AG04449 (cell line): ENCODE results near the gene STK32B.

Source experiments
- CTCF ChIA-PET: fragments of 350-600 bp; formaldehyde crosslinking; extraction: SDS; loops from one replicate; lab custom pipeline; 2021; ENCODE audit warnings: antibody characterized with exemption; lab: Yijun Ruan, JAX
- POLR2A ChIA-PET: fragments of 400-600, 350-600 bp; formaldehyde crosslinking; extraction: SDS; loops from one replicate; lab custom pipeline; 2020; ENCODE audit warnings: antibody characterized with exemption, inconsistent platforms; lab: Yijun Ruan, JAX
- DNase-seq: peaks from one replicate; pipeline ENCODE4 v3.0.0-alpha.2; 2010; ENCODE audit warnings: low read depth, low spot score
- H3K4me3 ChIP-seq: 2 replicates; pipeline ENCODE4 v1.5.1; 2011; ENCODE audit warnings: low read depth, mild to moderate bottlenecking, control low read depth, low read length
- CTCF ChIP-seq: IDR thresholded peaks from one replicate; pipeline ENCODE4 v1.5.1; 2011; ENCODE audit warnings: mild to moderate bottlenecking, moderate library complexity, low read length, control low read depth, inconsistent platforms; ENCODE audit not compliant: insufficient read depth; ENCODE audit errors: missing control alignments

STK32B gene

DNA sequence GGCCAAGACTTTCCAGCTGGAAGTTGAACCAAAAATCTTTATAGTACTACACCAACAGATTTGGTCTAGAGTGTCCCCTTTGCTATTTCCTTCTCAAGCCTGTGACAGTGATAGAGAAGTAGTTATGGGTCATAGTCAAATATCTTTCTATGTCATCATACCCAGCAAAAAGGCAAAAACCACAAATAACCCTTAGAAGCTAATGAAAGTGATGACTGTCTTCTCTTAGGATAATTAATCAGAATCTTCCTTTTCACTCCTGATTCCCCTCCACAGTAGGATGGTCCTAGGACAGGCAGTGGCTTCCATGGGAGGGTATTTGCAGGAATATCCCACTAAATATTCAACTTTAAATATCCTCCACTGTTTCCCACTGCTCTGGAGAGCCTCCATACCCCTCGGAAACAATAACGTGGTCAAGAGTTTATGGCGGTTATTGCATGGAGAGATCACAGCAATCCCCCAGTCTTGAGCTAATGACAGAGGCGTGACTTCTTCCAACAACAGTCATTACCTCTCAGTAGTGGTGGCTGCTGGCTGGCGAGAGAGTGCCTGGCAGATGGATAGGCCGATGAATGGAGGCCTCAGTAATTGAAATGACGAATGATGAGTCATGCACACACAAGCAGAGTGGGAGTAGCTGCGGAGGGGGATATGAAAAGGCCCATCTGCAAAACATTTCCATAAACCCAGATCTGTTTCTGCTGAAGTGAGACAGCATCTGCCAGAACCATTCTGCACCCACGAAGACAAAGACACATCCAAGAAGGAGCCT lies 154.9 kb downstream of the STK32B start:
- POLR2A ChIA-PET: no interaction called here
- DNase-seq: peak; percentile 60
- CTCF ChIA-PET: interaction anchor here (1.2 kb wide), 1 partner anchor 10 kb away, joined by 3 read pairs; no protein-coding TSS in a partner anchor

DNA sequence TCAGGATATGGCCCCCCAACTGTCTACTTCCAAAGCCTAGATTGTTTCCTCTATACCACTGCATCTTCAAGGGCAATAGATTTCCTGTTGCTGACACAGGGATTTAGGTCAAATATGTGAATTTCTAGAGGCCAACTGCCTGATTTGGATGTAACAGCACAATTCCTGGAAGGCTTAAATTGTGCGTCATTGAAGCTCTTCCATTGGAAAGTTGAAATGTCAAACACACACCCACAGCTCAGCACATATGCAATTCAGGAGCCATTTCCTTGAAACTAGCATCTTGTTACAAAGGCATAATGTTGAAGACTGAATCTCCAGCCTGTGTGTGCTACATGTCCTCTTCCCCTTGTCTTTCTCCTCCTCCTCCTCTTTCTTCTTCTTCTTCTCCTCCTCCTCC lies 158.6 kb downstream of the STK32B start:
- no peak for TF ChIP-seq CTCF
- H3K4me3 ChIP-seq: no peak overlapping the region
- POLR2A ChIA-PET: no interaction called here
- CTCF ChIA-PET: no interaction called here
- DNase-seq: no peak

More for the DNA sequence above, 154.9 kb downstream of the STK32B start:
- no peak overlapping the region for H3K4me3 ChIP-seq
- TF ChIP-seq CTCF: no peak

GRCh38 chr4:5211282-5211839 lies 160.1 kb downstream of the STK32B start:
- no peak for TF ChIP-seq CTCF
- DNase-seq: no peak
- CTCF ChIA-PET: no interaction called here
- POLR2A ChIA-PET: no interaction called here
- H3K4me3 ChIP-seq: no peak overlapping the region

DNA sequence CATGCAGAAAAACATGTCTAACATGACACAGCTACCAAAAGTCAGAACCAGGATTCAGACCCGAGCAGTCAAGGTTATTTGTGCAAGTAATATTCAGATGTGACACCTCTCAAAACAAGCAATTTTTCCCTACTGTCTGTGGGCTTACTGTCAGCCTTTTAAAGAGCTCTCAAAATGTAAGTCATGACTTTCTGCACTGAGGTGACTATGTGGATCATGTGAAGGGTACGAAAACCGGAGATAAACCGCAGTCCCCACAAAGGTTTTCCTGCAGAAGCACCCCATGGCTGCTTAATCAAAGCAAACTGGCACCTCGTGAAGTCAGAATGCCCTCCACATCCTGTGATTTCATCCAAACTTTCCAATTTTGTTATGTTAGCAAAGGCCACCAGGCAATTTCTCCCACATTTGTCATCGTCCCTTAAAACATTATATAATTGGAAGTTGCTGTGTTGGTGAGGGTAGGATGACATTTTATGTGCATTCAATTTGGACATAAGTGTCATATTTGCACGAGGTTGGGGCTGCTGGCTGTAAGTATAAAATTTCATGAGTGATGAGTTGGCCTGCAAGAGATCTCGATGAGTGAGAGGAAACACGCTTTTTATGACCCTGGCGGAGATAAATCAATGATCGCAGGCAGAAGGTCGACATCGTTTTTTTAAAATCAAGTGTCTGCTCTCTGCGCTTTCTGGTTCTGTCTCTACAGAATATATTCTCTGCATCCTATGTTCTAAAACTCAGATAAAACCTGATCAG lies 161.2 kb downstream of the STK32B start:
- TF ChIP-seq CTCF: no peak
- CTCF ChIA-PET: no interaction called here
- POLR2A ChIA-PET: no interaction called here
- no peak overlapping the region for H3K4me3 ChIP-seq
- DNase-seq: no peak

DNA sequence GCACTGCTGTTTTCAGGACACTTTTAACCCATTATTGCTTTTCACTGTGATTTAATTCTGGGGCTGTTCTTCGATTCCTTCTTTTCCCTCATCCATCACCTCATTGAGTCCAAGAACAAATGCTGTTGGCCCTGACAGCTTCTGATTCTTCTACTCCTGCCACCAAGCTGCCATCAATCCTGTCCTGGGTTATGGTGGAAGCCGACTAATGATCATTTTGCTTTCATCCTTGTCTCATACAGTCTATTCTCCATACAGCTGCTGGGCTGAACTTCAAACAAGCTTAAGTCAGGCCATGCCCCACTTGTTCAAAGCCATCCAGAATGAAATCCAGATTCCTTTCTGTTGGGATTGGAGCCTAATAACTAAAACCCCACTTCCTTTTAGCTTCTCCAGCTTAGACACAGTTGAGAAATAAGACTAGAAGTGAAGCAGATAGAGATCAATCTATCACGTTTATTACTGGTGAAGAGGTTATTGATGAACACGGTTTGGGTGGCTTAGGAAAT lies 161.9 kb downstream of the STK32B start:
- TF ChIP-seq CTCF: no peak
- CTCF ChIA-PET: no interaction called here

DNA sequence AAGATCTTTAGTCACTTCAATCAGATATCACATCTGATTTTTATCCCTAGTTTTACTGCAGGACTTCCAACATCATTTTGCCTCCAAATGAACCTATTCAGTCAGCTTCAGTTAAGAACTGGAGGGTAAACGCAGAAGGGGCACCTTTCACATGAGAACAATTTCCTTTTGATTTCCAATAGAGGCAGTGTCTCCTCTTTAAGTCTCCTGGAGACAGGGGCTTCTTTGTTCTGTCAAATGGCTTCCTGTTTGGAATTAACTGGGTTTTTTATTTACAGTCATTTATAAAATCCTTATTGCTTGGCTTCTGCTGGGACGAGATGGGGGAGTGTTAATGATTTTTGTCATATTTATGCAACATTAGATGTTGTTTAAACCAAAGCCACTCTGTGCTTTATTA lies 164.0 kb downstream of the STK32B start:
- TF ChIP-seq CTCF: no peak
- ChIA-PET POLR2A (no interaction called here), CTCF (no interaction called here)
- DNase-seq: no peak
- no peak overlapping the region for H3K4me3 ChIP-seq

More for the DNA sequence above, 161.9 kb downstream of the STK32B start:
- no peak for DNase-seq
- no peak overlapping the region for H3K4me3 ChIP-seq
- POLR2A ChIA-PET: no interaction called here
